Thoracic aorta (tissue), 2 donors: ENCODE measurements around the gene MAP1LC3B2. TPM values are rescaled to one million over a fixed set of nuclear protein-coding genes. Genes with fewer than 3 reads are reported as not detected.

ENCODE experiments used
- ATAC-seq: fragments of 150-250 bp; one replicate; pipeline ENCODE4 v1.8.0; 2017; ENCODE audit warnings: low read depth; ENCODE audit not compliant: insufficient number of reproducible peaks, low FRiP score
- DNase-seq: peaks from one replicate; pipeline ENCODE4 v3.0.0-alpha.2; 2020; ENCODE audit warnings: low spot score
- H3K27ac ChIP-seq, 2 donors: fragments of 200-600 bp; sonication (generic); 1 replicate in 1 of 2; 2 replicates in 1 of 2; pipeline ENCODE4 v1.5.1; 2016; ENCODE audit warnings: mild to moderate bottlenecking in 2 of 2, moderate library complexity in 2 of 2
- H3K27me3 ChIP-seq: fragments of 200-600 bp; sonication (generic); replicated peaks from 2 replicates; pipeline ENCODE4 v1.6.0; 2016; ENCODE audit warnings: mild to moderate bottlenecking; ENCODE audit not compliant: insufficient read depth
- H3K36me3 ChIP-seq: fragments of 200-600 bp; sonication (generic); one replicate; pipeline ENCODE4 v1.5.1; 2016
- H3K4me1 ChIP-seq, 2 donors: fragments of 200-600 bp; sonication (generic); 1 replicate in 1 of 2; 2 replicates in 1 of 2; pipeline versions ENCODE4 v1.5.1 to v1.6.0; 2016; ENCODE audit warnings: low read depth in 2 of 2, mild to moderate bottlenecking in 1 of 2; ENCODE audit not compliant: control insufficient read depth in 1 of 2
- H3K4me3 ChIP-seq: fragments of 200-600 bp; sonication (generic); 2 replicates; pipeline ENCODE4 v1.5.1; 2016; ENCODE audit warnings: mild to moderate bottlenecking
- H3K9me3 ChIP-seq: fragments of 200-600 bp; sonication (generic); 2 replicates; pipeline ENCODE4 v1.5.1; 2016
- CTCF ChIP-seq: fragments of 200-600 bp; sonication (generic); IDR thresholded peaks from one replicate; pipeline ENCODE4 v1.5.1; 2019; ENCODE audit warnings: antibody characterized with exemption
- total RNA-seq, 2 donors: library from RNA; depleted of rRNA; stranded (reverse); fragments of >200 nt; gene quantifications; one replicate each; pipeline versions ENCODE4 v1.1.0 to v1.2.3, GENCODE V29; 2016

MAP1LC3B2 gene
- total RNA-seq, 2 donors from 2014 or later: 1.5 TPM; not detected in 1

GRCh38 chr12:116599285-116600136, 40.3 kb downstream of the MAP1LC3B2 start:
- no peaks in the 10 kb centered on the region for H3K27me3 ChIP-seq
- H3K9me3 ChIP-seq: no peaks in the 10 kb centered on the region
- DNase-seq (peak; percentile 56), ATAC-seq (peak; percentile 61)
- H3K27ac ChIP-seq: peak overlapping the region; percentile 59 to 84
- H3K4me3 ChIP-seq: peak overlapping the region; percentile 67
- peaks cover 3 to 33% of the 10 kb centered on the region in 2 donors for H3K4me1 ChIP-seq
- H3K36me3 ChIP-seq: no peaks in the 10 kb centered on the region
- TF ChIP-seq CTCF: peak; percentile 67

GRCh38 chr12:116600959-116601918, 42.1 kb downstream of the MAP1LC3B2 start:
- Histone ChIP-seq H3K9me3 (no peaks in the 10 kb centered on the region), H3K4me3 (no peak overlapping the region), H3K27me3 (no peaks in the 10 kb centered on the region), H3K36me3 (no peaks in the 10 kb centered on the region), H3K27ac (no peak overlapping the region), H3K4me1 (peaks cover 0 to 19% of the 10 kb centered on the region in 2 donors)
- no peak for TF ChIP-seq CTCF
- DNase-seq (no peak), ATAC-seq (no peak)

GRCh38 chr12:116601933-116602810, 43.0 kb downstream of the MAP1LC3B2 start:
- H3K27ac ChIP-seq: no peak overlapping the region
- TF ChIP-seq CTCF: no peak

GRCh38 chr12:116603546-116604177, 44.5 kb downstream of the MAP1LC3B2 start:
- Histone ChIP-seq H3K36me3 (no peaks in the 10 kb centered on the region), H3K4me1 (peaks cover 0 to 14% of the 10 kb centered on the region in 2 donors), H3K4me3 (no peak overlapping the region), H3K27ac (no peak overlapping the region), H3K9me3 (no peaks in the 10 kb centered on the region), H3K27me3 (no peaks in the 10 kb centered on the region)
- TF ChIP-seq CTCF: no peak
- no peak for DNase-seq
- ATAC-seq: no peak

More at GRCh38 chr12:116601933-116602810, 43.0 kb downstream of the MAP1LC3B2 start:
- Histone ChIP-seq H3K4me1 (peaks cover 0 to 19% of the 10 kb centered on the region in 2 donors), H3K27me3 (no peaks in the 10 kb centered on the region), H3K9me3 (no peaks in the 10 kb centered on the region), H3K36me3 (no peaks in the 10 kb centered on the region), H3K4me3 (no peak overlapping the region)
- no peak for ATAC-seq
- DNase-seq: no peak
